Measurements from ENCODE around the gene SMCO2.

GRCh38 chr12:27493260-27493940 is 46.9 kb downstream of the SMCO2 start:
- TF ChIP-seq REST (IDR thresholded peaks at IDR 0.05; ENCODE audit: low read depth) (no peak), RAD21 (IDR thresholded peaks at IDR 0.05; ENCODE audit: low read depth) (no peak), FOXM1 (IDR thresholded peaks at IDR 0.05; ENCODE audit: borderline replicate concordance, low read depth) (peak; percentile 11; the same call in 1 of the 2 replicates), TAF1 (IDR thresholded peaks at IDR 0.05; ENCODE audit: low read depth) (no peak), CEBPB (IDR thresholded peaks at IDR 0.05) (no peak), YY1 (IDR thresholded peaks at IDR 0.05; ENCODE audit: low read depth) (no peak)
